MCF 10A (cell line): ENCODE results near the gene SLC25A36. TPM values are rescaled to one million over a fixed set of nuclear protein-coding genes. Genes with fewer than 3 reads are reported as not detected.

Source experiments
- Bru-seq: library from RNA; stranded (reverse); fragments of 400-500 nt; gene quantifications from one replicate; lab custom pipeline; 2021; lab: Mats Ljungman, UMichigan
- BruChase-seq, 2 experiments: library from RNA; stranded (reverse); fragments of 400-500 nt; gene quantifications; one replicate each; lab custom pipeline; 2021; lab: Mats Ljungman, UMichigan
- BruUV-seq: library from RNA; stranded (reverse); fragments of 400-500 nt; replicated peaks from 2 replicates; lab custom pipeline; 2021; lab: Mats Ljungman, UMichigan
- CTCF ChIA-PET: fragments of 300-600 bp; sonication (Branson Sonifier 250); formaldehyde crosslinking; extraction: SDS; loops from one replicate; lab custom pipeline; 2021; ENCODE audit warnings: antibody characterized with exemption, inconsistent platforms; lab: Yijun Ruan, JAX
- POLR2A ChIA-PET: fragments of 300-600, 350-650 bp; sonication (Branson Sonifier 250); formaldehyde crosslinking; extraction: SDS; loops from one replicate; lab custom pipeline; 2020; ENCODE audit warnings: antibody characterized with exemption, inconsistent platforms; lab: Yijun Ruan, JAX
- DNase-seq: peaks from one replicate; pipeline ENCODE4 v3.0.0-alpha.2; 2018; ENCODE audit not compliant: unreplicated experiment
- H3K27ac Mint-ChIP-seq: one replicate; pipeline ENCODE4 v1.8.0; 2022; ENCODE audit warnings: mild to moderate bottlenecking, low read depth, mixed read lengths; ENCODE audit not compliant: unreplicated experiment
- H3K27me3 Mint-ChIP-seq: one replicate; pipeline ENCODE4 v1.8.0; 2022; ENCODE audit warnings: mixed read lengths; ENCODE audit not compliant: insufficient read depth, unreplicated experiment
- H3K36me3 Mint-ChIP-seq: one replicate; pipeline ENCODE4 v1.8.0; 2022; ENCODE audit warnings: mild to moderate bottlenecking, moderate library complexity, mixed read lengths; ENCODE audit not compliant: insufficient read depth, unreplicated experiment
- H3K4me1 Mint-ChIP-seq: one replicate; pipeline ENCODE4 v1.8.0; 2022; ENCODE audit warnings: mixed read lengths; ENCODE audit not compliant: insufficient read depth, unreplicated experiment
- H3K4me3 Mint-ChIP-seq: one replicate; pipeline ENCODE4 v1.8.0; 2022; ENCODE audit warnings: mild to moderate bottlenecking, moderate library complexity, mixed read lengths; ENCODE audit not compliant: unreplicated experiment
- H3K9me3 Mint-ChIP-seq: one replicate; pipeline ENCODE4 v1.8.0; 2022; ENCODE audit warnings: mixed read lengths; ENCODE audit not compliant: unreplicated experiment
- CTCF ChIP-seq: fragments of 200-600 bp; IDR thresholded peaks from one replicate; pipeline ENCODE4 v1.8.0; 2022; ENCODE audit warnings: antibody characterized with exemption, mild to moderate bottlenecking; ENCODE audit not compliant: unreplicated experiment
- intact Hi-C: fragments of 100-400 bp; cut with micrococcal nuclease; formaldehyde crosslinking; loops from 2 replicates; pipeline ENCODE4 v1.14.1; 2022
- long read RNA-seq: library from polyadenylated mRNA; stranded (forward); transcript quantifications from one replicate; pipeline ENCODE4 v2.0.0, GENCODE V29; 2022
- total RNA-seq: library from RNA; stranded (reverse); gene quantifications from 2 replicates; pipeline ENCODE4 v1.2.3, GENCODE V29; 2022

Gene SLC25A36
- total RNA-seq (71.2 and 75.0 TPM in 2 replicates), Bru-seq, nascent RNA (percentile 93 among the genes with signal in this experiment), BruChase-seq, experiment 1, labeled RNA remaining after a 6-hour chase (percentile 91 among the genes with signal in this experiment), BruChase-seq, experiment 2, labeled RNA remaining after a 2-hour chase (percentile 96 among the genes with signal in this experiment)
- long read RNA-seq, full-length matches to known transcripts = 38 of 145 reads
- long read RNA-seq, partial matches to known transcripts = 84 of 145 reads
- long read RNA-seq, other reads (novel, unspliced or antisense) = 23 of 145 reads

GRCh38 chr3:140941434-140942220, at the start of gene SLC25A36:
SLC25A36 (plus strand) TSS chr3:140941836; CDS start chr3:140942055, 219 bp downstream.
- H3K9me3 Mint-ChIP-seq = peaks cover 6% of the 10 kb centered on the region
- CTCF ChIA-PET = interaction anchor here (1.2 to 1.6 kb wide), 3 partner anchors 12 to 44 kb away, joined by 3 to 6 read pairs (median 3); no protein-coding TSS in a partner anchor
- DNase-seq = peak; percentile 99
- H3K27ac Mint-ChIP-seq = peak within 1 kb of the TSS; percentile 89
- POLR2A ChIA-PET = interaction anchor here (0.5 to 3.3 kb wide), 15 partner anchors 9 to 1552 kb away, joined by 3 to 39 read pairs (median 4); partner anchors contain the start of genes COPB2 and PXYLP1
- H3K4me1 Mint-ChIP-seq = peaks cover 22% of the 10 kb centered on the region
- no peak for TF ChIP-seq CTCF
- peaks cover 14% of the 10 kb centered on the region for H3K36me3 Mint-ChIP-seq
- peak within 1 kb of the TSS; percentile 95 for H3K4me3 Mint-ChIP-seq
- H3K27me3 Mint-ChIP-seq = no peaks in the 10 kb centered on the region
- intact Hi-C loops = loop anchor here (5.0 kb wide), 1 partner anchor 426 kb away; the partner anchor contains the start of gene ZBTB38
- no TSS peak for BruUV-seq

GRCh38 chr3:140896997-140897396, 44.6 kb upstream of the SLC25A36 start:
- ChIA-PET CTCF (interaction anchor here (0.5 to 4.6 kb wide), 18 partner anchors 10 to 1497 kb away, joined by 3 to 37 read pairs (median 5); partner anchors contain the start of genes SLC25A36 and SPSB4), POLR2A (interaction anchor here (0.9 kb wide), 1 partner anchor 46 kb away, joined by 4 read pairs; no protein-coding TSS in a partner anchor)
- H3K4me3 Mint-ChIP-seq = no peak overlapping the region
- intact Hi-C loops = no loop called here
- peak; percentile 38 for DNase-seq
- H3K27ac Mint-ChIP-seq = no peak overlapping the region
- peaks cover 10% of the 10 kb centered on the region for H3K4me1 Mint-ChIP-seq
- no TSS peak for BruUV-seq
- H3K9me3 Mint-ChIP-seq = no peaks in the 10 kb centered on the region
- H3K36me3 Mint-ChIP-seq = no peaks in the 10 kb centered on the region
- H3K27me3 Mint-ChIP-seq = peaks cover 45% of the 10 kb centered on the region
- no peak for TF ChIP-seq CTCF

GRCh38 chr3:140898340-140899180, 43.1 kb upstream of the SLC25A36 start:
- peaks cover 30% of the 10 kb centered on the region for H3K27me3 Mint-ChIP-seq
- H3K4me3 Mint-ChIP-seq = no peak overlapping the region
- H3K9me3 Mint-ChIP-seq = no peaks in the 10 kb centered on the region
- intact Hi-C loops = loop anchor here (1.0 kb wide), 3 partner anchors 75 to 294 kb away; no protein-coding TSS in a partner anchor
- H3K4me1 Mint-ChIP-seq = peaks cover 10% of the 10 kb centered on the region
- CTCF ChIA-PET = interaction anchor here (0.5 to 4.6 kb wide), 65 partner anchors 8 to 1499 kb away, joined by 3 to 37 read pairs (median 5); partner anchors contain the start of genes SLC25A36 and SPSB4
- DNase-seq = peak; percentile 83
- H3K27ac Mint-ChIP-seq = no peak overlapping the region
- no TSS peak for BruUV-seq
- no peaks in the 10 kb centered on the region for H3K36me3 Mint-ChIP-seq
- peak; percentile 61 for TF ChIP-seq CTCF
- POLR2A ChIA-PET = interaction anchor here (0.6 to 1.7 kb wide), 3 partner anchors 67 to 290 kb away, joined by 3 to 4 read pairs (median 3); no protein-coding TSS in a partner anchor
